Measurements from ENCODE around the gene AJUBA.

Gene AJUBA

GRCh38 chr14:23024612-23025075 lies 42.3 kb upstream of the AJUBA start:
- Histone ChIP-seq H3K9me3 (ENCODE audit: insufficient read depth, low read length) (no peaks in the 10 kb centered on the region), H2AFZ (ENCODE audit: low read depth, low read length) (no peak overlapping the region), H3K4me3 (ENCODE audit: low read length) (no peak overlapping the region), H3K27me3 (ENCODE audit: low read depth, low read length) (no peaks in the 10 kb centered on the region), H3K4me2 (ENCODE audit: low read length) (no peak overlapping the region), H3K36me3 (replicated peaks; ENCODE audit: low read depth, low read length) (peaks cover 41% of the 10 kb centered on the region), H3K79me2 (ENCODE audit: low read length) (peaks cover 12% of the 10 kb centered on the region), H3K4me1 (ENCODE audit: low read length) (no peaks in the 10 kb centered on the region), H4K20me1 (ENCODE audit: insufficient read depth, low read length) (no peaks in the 10 kb centered on the region), H3K27ac (ENCODE audit: low read length) (no peak overlapping the region), H3K9ac (ENCODE audit: low read length) (no peak overlapping the region)
- TF ChIP-seq, protein P1, sequence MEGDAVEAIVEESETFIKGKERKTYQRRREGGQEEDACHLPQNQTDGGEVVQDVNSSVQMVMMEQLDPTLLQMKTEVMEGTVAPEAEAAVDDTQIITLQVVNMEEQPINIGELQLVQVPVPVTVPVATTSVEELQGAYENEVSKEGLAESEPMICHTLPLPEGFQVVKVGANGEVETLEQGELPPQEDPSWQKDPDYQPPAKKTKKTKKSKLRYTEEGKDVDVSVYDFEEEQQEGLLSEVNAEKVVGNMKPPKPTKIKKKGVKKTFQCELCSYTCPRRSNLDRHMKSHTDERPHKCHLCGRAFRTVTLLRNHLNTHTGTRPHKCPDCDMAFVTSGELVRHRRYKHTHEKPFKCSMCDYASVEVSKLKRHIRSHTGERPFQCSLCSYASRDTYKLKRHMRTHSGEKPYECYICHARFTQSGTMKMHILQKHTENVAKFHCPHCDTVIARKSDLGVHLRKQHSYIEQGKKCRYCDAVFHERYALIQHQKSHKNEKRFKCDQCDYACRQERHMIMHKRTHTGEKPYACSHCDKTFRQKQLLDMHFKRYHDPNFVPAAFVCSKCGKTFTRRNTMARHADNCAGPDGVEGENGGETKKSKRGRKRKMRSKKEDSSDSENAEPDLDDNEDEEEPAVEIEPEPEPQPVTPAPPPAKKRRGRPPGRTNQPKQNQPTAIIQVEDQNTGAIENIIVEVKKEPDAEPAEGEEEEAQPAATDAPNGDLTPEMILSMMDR (IDR thresholded peaks at IDR 0.05; ENCODE audit: low read depth, low read length), result no peak
- TF ChIP-seq EZH2phosphoT487 (IDR thresholded peaks at IDR 0.05; ENCODE audit: low read depth), result no peak

GRCh38 chr14:23023795-23024152 lies 41.4 kb upstream of the AJUBA start:
- no peak overlapping the region for H3K27ac ChIP-seq (ENCODE audit: low read length)
- H4K20me1 ChIP-seq (ENCODE audit: insufficient read depth, low read length), result no peaks in the 10 kb centered on the region
- no peak overlapping the region for H3K9ac ChIP-seq (ENCODE audit: low read length)
- H3K79me2 ChIP-seq (ENCODE audit: low read length), result peaks cover 6% of the 10 kb centered on the region
- H3K4me2 ChIP-seq (ENCODE audit: low read length), result no peak overlapping the region
- H3K36me3 ChIP-seq (replicated peaks; ENCODE audit: low read depth, low read length), result peaks cover 35% of the 10 kb centered on the region
- H2AFZ ChIP-seq (ENCODE audit: low read depth, low read length), result no peak overlapping the region
- H3K4me1 ChIP-seq (ENCODE audit: low read length), result no peaks in the 10 kb centered on the region
- H3K4me3 ChIP-seq (ENCODE audit: low read length), result no peak overlapping the region
- H3K9me3 ChIP-seq (ENCODE audit: insufficient read depth, low read length), result no peaks in the 10 kb centered on the region
- TF ChIP-seq, protein P1 (IDR thresholded peaks at IDR 0.05; ENCODE audit: low read depth, low read length), result no peak
- no peak for TF ChIP-seq EZH2phosphoT487 (IDR thresholded peaks at IDR 0.05; ENCODE audit: low read depth)
- H3K27me3 ChIP-seq (ENCODE audit: low read depth, low read length), result no peaks in the 10 kb centered on the region

GRCh38 chr14:23023022-23023794 lies 40.9 kb upstream of the AJUBA start:
- H3K9me3 ChIP-seq (ENCODE audit: insufficient read depth, low read length), result no peaks in the 10 kb centered on the region
- TF ChIP-seq, protein P1 (IDR thresholded peaks at IDR 0.05; ENCODE audit: low read depth, low read length), result no peak
- TF ChIP-seq EZH2phosphoT487 (IDR thresholded peaks at IDR 0.05; ENCODE audit: low read depth), result no peak

DNA sequence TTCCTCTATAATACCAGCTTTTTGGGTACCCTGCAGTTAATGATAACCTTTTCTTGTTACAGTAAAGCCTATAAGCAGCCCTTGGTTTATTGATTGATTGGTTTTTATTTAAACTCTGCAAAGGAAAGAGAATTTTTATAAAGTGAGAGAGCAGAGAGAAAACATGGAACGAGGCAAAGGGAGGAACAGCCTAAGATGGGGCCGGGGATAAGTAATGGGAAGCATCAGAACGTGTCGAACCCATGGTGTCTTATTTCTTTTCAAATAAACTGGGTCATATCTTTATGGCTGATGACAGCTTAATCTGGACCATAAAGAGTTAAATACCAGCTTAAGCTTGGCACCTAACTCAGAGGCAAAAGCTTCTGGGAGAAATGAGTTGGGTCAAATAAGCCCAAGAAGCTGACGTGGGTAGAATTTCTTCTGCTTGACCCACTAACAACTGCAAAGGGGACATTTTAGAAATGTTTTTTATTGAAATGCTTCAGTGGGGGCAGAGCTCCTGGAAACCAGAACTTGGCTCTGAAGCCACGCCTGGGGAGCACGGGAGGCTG lies 39.6 kb upstream of the AJUBA start:
- H3K27ac ChIP-seq (ENCODE audit: low read length), result no peak overlapping the region
- H3K4me3 ChIP-seq (ENCODE audit: low read length), result no peak overlapping the region
- H3K79me2 ChIP-seq (ENCODE audit: low read length), result no peaks in the 10 kb centered on the region
- no peak overlapping the region for H2AFZ ChIP-seq (ENCODE audit: low read depth, low read length)
- H3K4me1 ChIP-seq (ENCODE audit: low read length), result no peaks in the 10 kb centered on the region
- no peak for TF ChIP-seq EZH2phosphoT487 (IDR thresholded peaks at IDR 0.05; ENCODE audit: low read depth)
- TF ChIP-seq, protein P1 (IDR thresholded peaks at IDR 0.05; ENCODE audit: low read depth, low read length), result no peak
- peaks cover 27% of the 10 kb centered on the region for H3K36me3 ChIP-seq (replicated peaks; ENCODE audit: low read depth, low read length)
- no peak overlapping the region for H3K4me2 ChIP-seq (ENCODE audit: low read length)
- no peak overlapping the region for H3K9ac ChIP-seq (ENCODE audit: low read length)
- H3K27me3 ChIP-seq (ENCODE audit: low read depth, low read length), result no peaks in the 10 kb centered on the region
- no peaks in the 10 kb centered on the region for H4K20me1 ChIP-seq (ENCODE audit: insufficient read depth, low read length)
- H3K9me3 ChIP-seq (ENCODE audit: insufficient read depth, low read length), result no peaks in the 10 kb centered on the region

More at GRCh38 chr14:23023022-23023794, 40.9 kb upstream of the AJUBA start:
- Histone ChIP-seq H3K4me2 (ENCODE audit: low read length) (no peak overlapping the region), H3K4me1 (ENCODE audit: low read length) (no peaks in the 10 kb centered on the region), H3K9ac (ENCODE audit: low read length) (no peak overlapping the region), H3K4me3 (ENCODE audit: low read length) (no peak overlapping the region), H2AFZ (ENCODE audit: low read depth, low read length) (no peak overlapping the region), H3K27ac (ENCODE audit: low read length) (no peak overlapping the region), H3K36me3 (replicated peaks; ENCODE audit: low read depth, low read length) (peaks cover 32% of the 10 kb centered on the region), H3K27me3 (ENCODE audit: low read depth, low read length) (no peaks in the 10 kb centered on the region), H3K79me2 (ENCODE audit: low read length) (peaks cover 3% of the 10 kb centered on the region; the same call in 1 of the 2 replicates), H4K20me1 (ENCODE audit: insufficient read depth, low read length) (no peaks in the 10 kb centered on the region)
